SK-N-MC (cell line): ENCODE data around the gene CBX5.

Source experiments
- EZH2 ChIP-seq: fragments of 200-600 bp; sonication (generic); IDR thresholded peaks from one replicate; pipeline ENCODE4 v1.6.1; 2017; ENCODE audit warnings: antibody characterized with exemption
- FOXP2 ChIP-seq: optimal IDR thresholded peaks from 2 replicates; pipeline ENCODE3; 2011; ENCODE audit warnings: mild to moderate bottlenecking, moderate library complexity; ENCODE audit not compliant: insufficient read depth; ENCODE audit errors: extremely low read length, control extremely low read depth
- POLR2AphosphoS5 ChIP-seq: IDR thresholded peaks from 2 replicates; pipeline ENCODE4 v1.6.1; 2012; ENCODE audit warnings: mild to moderate bottlenecking, low read depth, low read length, borderline replicate concordance

DNA sequence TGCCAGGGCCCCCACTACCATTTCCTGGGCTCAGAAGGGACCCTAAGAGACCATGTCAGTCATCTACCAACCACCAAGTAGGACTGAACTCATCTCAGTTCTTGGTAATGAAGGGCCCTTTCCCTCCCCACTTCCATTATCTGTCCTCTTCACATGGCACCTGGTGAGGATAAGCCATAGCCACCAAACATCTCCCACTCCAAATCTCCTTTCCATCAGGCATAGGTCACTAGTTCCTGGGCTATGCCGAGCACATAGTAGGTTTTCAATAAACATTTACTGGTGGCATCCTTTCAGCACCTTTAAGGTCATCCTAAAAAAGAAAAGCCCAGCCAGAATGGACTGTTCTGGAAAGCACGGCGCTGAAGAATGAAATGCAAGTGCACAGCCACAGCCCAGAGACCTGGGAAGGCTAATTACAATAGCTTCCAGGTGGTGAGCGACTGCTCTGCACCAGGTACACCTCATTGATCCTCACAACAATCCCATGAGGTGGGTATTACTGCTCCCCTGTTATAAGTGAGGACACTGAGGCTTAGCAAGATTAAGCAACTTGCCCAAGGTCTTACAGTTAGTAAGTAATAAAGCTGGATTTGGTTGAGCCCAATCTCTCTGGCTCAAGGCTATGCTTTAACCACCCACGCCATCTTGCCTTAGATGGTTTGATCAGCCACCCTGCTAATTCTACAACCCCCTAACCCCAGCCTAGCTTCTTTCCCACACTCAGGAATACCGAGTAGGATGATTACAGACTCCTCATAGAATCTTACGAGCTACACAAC lies 95.7 kb downstream of the CBX5 start:
- TF ChIP-seq FOXP2 (no peak), POLR2AphosphoS5 (no peak), EZH2 (no peak)
